CD4-positive, alpha-beta T cell treated with Interleukin-21 for 1 hour (primary cell): ENCODE data around the gene CUTC.

Experiments
- DNase-seq: peaks from one replicate; pipeline ENCODE4 v3.0.0-alpha.2; 2020

Gene CUTC

GRCh38 chr10:99784727-99785441 lies 52.9 kb downstream of the CUTC start:
- DNase-seq = no peak

- DNase-seq = no peak
Measured at GRCh38 chr10:99785646-99786045, 53.6 kb downstream of the CUTC start.

- no peak for DNase-seq
Measured at GRCh38 chr10:99787311-99787710, 55.3 kb downstream of the CUTC start.

- DNase-seq = no peak
Measured at GRCh38 chr10:99787782-99788445, 55.9 kb downstream of the CUTC start.

- DNase-seq = no peak
Measured at GRCh38 chr10:99788598-99789256, 56.7 kb downstream of the CUTC start.

GRCh38 chr10:99791831-99792230 lies 59.8 kb downstream of the CUTC start:
- DNase-seq = no peak

- no peak for DNase-seq
Measured at GRCh38 chr10:99793819-99794218, 61.8 kb downstream of the CUTC start.

- no peak for DNase-seq
Measured at GRCh38 chr10:99796928-99797327, 64.9 kb downstream of the CUTC start.

GRCh38 chr10:99798031-99798430 lies 66.0 kb downstream of the CUTC start:
- DNase-seq = no peak

- DNase-seq = no peak
Measured at GRCh38 chr10:99798920-99799319, 66.9 kb downstream of the CUTC start.

- DNase-seq = no peak
Measured at GRCh38 chr10:99799613-99800012, 67.6 kb downstream of the CUTC start.

- DNase-seq = no peak
Measured at GRCh38 chr10:99804471-99804870, 72.4 kb downstream of the CUTC start.

- DNase-seq = no peak
Measured at GRCh38 chr10:99805190-99805589, 73.2 kb downstream of the CUTC start.
